Fibroblast of mammary gland (primary cell): ENCODE data around the gene FLCN.
"Not testable (repeated sequence)": the region's sequence is repeated elsewhere in the genome, so short reads cannot be mapped to it uniquely, and the experiment has no call there.

ENCODE experiments used
- DNase-seq: peaks from one replicate; pipeline ENCODE4 v3.0.0-alpha.2; 2010; ENCODE audit warnings: low read depth
- H3K4me3 ChIP-seq: 2 replicates; pipeline ENCODE4 v1.5.1; 2011; ENCODE audit warnings: low read depth, mild to moderate bottlenecking, low read length, moderate library complexity; ENCODE audit not compliant: control insufficient read depth
- CTCF ChIP-seq: conservative IDR thresholded peaks from 2 replicates; pipeline ENCODE4 v1.5.1; 2011; ENCODE audit warnings: low read depth, low read length, inconsistent platforms; ENCODE audit not compliant: control insufficient read depth, insufficient read depth

FLCN gene

GRCh38 chr17:17237026-17237799, at the start of gene FLCN:
Gene FLCN, minus strand, starts transcription at chr17:17237168. Its CDS starts 9,031 bp downstream, at chr17:17228137.
- no peak for TF ChIP-seq CTCF
- peak; percentile 83 for DNase-seq
- peak within 1 kb of the TSS; percentile 96 for H3K4me3 ChIP-seq

GRCh38 chr17:17285951-17286350, 49.0 kb upstream of the FLCN start:
- TF ChIP-seq CTCF = no peak
- DNase-seq = no peak
- no peak overlapping the region for H3K4me3 ChIP-seq

- peak within 1 kb of the TSS; percentile 84 for H3K4me3 ChIP-seq
- TF ChIP-seq CTCF = no peak
- peak; percentile 97 for DNase-seq
Observed at GRCh38 chr17:17280613-17281549, 43.9 kb upstream of the FLCN start, which contains the start of gene COPS3. Gene COPS3, minus strand, starts transcription at chr17:17281246. Its CDS starts 60 bp downstream, at chr17:17281186.

- DNase-seq = no peak
- H3K4me3 ChIP-seq = no peak overlapping the region
- no peak for TF ChIP-seq CTCF
Observed at GRCh38 chr17:17279316-17279715, 42.3 kb upstream of the FLCN start.

GRCh38 chr17:17277431-17277830, 40.5 kb upstream of the FLCN start:
- not testable (repeated sequence) for DNase-seq, H3K4me3 ChIP-seq

GRCh38 chr17:17275971-17276370, 39.0 kb upstream of the FLCN start:
- no peak for DNase-seq
- TF ChIP-seq CTCF = no peak
- H3K4me3 ChIP-seq = no peak overlapping the region
